Ramos (cell line): ENCODE data around the gene PRRC2A.

Source experiments
- in situ Hi-C: fragments of 300-500 bp; cut with MboI; formaldehyde crosslinking; loops from one replicate; pipeline ENCODE4 v1.14.3; 2022; ENCODE audit warnings: low sequenced_read_pairs; ENCODE audit not compliant: unreplicated experiment

PRRC2A gene

DNA sequence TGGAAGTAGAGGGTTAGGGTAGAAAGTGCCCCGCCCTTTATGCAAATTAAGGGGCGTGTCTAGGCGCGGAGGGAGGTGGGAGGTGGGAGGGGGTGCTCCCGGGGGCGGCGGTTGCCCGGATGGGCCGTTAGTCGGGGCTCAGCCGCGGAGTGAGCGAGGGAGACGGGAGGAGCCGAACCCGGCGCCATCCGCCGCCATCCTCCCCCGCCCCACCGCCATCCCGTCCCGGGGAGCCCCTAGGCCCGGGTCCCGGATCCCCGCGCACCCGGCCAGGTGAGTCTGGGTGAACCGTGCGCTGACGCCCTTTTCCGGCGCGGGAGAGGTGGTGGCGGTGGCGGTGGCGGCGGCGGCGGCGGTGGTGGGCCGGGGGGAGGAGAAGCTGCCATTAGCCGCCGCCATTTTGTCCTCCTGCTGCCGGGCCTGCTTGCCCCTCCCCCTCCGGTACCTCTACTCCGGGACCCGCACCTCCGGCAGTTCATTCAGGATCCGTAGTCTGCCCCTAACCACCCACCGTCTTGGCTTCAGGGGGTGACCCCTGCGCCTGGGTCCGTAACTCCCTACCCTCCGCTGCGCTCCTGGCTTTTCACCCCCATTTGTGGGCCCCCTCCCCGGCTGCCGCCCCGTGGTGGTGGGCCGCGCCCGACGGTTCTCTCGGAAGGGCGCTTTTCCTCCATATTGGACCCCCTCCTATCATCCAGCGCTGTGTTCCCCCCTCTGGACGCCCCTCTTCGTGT is at the start of gene PRRC2A:
Gene PRRC2A, plus strand, starts transcription at position 130 of the 734 bp plus-strand sequence. CDS start 2,075 bp downstream, outside the sequence.
- in situ Hi-C loops = no loop called here

GRCh38 chr6:31572041-31572911 is 48.2 kb upstream of the PRRC2A start, which contains the start of gene LTA:
TSS of gene LTA (plus strand) at chr6:31572289. CDS start at chr6:31572743, 454 bp downstream.
- in situ Hi-C loops = no loop called here

DNA sequence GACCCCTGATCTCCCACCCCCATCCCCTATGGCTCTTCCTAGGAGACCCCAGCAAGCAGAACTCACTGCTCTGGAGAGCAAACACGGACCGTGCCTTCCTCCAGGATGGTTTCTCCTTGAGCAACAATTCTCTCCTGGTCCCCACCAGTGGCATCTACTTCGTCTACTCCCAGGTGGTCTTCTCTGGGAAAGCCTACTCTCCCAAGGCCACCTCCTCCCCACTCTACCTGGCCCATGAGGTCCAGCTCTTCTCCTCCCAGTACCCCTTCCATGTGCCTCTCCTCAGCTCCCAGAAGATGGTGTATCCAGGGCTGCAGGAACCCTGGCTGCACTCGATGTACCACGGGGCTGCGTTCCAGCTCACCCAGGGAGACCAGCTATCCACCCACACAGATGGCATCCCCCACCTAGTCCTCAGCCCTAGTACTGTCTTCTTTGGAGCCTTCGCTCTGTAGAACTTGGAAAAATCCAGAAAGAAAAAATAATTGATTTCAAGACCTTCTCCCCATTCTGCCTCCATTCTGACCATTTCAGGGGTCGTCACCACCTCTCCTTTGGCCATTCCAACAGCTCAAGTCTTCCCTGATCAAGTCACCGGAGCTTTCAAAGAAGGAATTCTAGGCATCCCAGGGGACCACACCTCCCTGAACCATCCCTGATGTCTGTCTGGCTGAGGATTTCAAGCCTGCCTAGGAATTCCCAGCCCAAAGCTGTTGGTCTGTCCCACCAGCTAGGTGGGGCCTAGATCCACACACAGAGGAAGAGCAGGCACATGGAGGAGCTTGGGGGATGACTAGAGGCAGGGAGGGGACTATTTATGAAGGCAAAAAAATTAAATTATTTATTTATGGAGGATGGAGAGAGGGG is 47.0 kb upstream of the PRRC2A start:
- in situ Hi-C loops = no loop called here

- in situ Hi-C loops = no loop called here
These were observed 46.1 kb upstream of the PRRC2A start for GRCh38 chr6:31574106-31575061.

DNA sequence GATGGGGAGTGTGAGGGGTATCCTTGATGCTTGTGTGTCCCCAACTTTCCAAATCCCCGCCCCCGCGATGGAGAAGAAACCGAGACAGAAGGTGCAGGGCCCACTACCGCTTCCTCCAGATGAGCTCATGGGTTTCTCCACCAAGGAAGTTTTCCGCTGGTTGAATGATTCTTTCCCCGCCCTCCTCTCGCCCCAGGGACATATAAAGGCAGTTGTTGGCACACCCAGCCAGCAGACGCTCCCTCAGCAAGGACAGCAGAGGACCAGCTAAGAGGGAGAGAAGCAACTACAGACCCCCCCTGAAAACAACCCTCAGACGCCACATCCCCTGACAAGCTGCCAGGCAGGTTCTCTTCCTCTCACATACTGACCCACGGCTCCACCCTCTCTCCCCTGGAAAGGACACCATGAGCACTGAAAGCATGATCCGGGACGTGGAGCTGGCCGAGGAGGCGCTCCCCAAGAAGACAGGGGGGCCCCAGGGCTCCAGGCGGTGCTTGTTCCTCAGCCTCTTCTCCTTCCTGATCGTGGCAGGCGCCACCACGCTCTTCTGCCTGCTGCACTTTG is 45.1 kb upstream of the PRRC2A start, which contains the start of gene TNF:
Gene TNF, plus strand, starts transcription at position 231 of the 567 bp plus-strand sequence. Its CDS starts 177 bp downstream, at position 408.
- in situ Hi-C loops = no loop called here

- in situ Hi-C loops = no loop called here
These were observed 44.4 kb upstream of the PRRC2A start for GRCh38 chr6:31575952-31576685.

- in situ Hi-C loops = no loop called here
These were observed 43.5 kb upstream of the PRRC2A start for GRCh38 chr6:31576897-31577578.

- in situ Hi-C loops = no loop called here
These were observed 42.9 kb upstream of the PRRC2A start for GRCh38 chr6:31577579-31577966.

- in situ Hi-C loops = no loop called here
These were observed 42.1 kb upstream of the PRRC2A start for GRCh38 chr6:31578184-31579118.

DNA sequence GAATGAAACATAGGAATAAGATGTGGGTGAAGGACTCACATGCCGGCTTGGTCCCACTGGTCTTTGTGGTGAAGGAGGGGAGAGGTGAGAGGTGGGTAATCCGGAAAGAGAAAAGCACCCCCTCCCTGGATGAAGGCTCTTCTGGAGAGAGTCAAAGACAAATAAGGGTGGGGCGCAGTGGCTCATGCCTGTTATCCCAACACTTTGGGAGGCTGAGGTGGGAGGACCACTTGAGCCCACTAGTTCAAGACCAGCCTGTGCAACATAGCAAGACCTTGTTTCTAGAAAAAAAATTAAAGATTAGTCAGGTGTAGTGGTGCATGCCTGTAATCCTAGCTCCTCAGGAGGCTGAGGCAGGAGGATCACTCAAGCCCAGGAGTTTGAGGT is 41.4 kb upstream of the PRRC2A start:
- in situ Hi-C loops = no loop called here

DNA sequence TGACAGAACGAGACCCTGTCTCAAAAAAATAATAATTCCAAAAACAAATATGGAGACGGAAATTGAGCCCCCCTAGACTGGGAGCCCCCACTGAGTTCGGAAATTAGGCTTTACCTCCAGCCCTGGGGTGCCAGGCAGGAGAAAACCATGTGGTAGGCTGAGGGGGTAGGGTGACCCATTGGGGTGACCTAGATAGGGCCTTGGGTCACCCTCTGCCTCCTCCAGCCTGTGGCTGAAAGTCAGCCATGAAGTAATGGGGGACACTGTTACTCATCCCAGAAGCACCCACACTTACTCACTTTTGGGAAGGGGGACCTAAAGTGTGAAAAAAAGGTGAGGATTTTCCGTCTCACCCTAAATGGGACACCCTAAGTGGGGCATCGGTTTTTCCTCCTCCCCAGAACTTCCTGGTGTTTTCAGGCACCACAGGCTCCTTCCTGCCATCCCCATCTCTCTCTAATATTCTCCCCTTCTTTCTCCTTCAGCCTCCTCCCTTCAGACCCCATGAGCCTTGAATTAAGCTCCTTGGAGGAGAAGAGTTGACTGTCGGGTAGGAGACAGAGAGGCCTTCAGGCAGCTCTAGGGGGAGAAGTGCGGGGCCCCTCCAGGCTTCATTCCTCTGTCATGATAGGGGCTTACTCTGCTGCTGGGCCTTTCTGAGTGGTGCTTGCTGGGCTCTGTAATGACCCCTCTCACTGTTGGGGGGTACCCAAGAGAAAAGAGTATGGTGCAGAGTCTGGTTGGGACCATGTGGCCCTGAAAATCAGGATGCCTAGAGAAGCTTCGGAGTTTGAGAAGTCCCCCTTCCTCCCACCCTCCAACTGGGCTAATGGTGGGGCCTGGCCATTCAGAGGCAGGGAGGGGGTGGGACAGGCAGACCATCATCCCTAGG is 40.7 kb upstream of the PRRC2A start:
- in situ Hi-C loops = no loop called here

GRCh38 chr6:31580438-31580740 is 40.1 kb upstream of the PRRC2A start:
- in situ Hi-C loops = no loop called here

DNA sequence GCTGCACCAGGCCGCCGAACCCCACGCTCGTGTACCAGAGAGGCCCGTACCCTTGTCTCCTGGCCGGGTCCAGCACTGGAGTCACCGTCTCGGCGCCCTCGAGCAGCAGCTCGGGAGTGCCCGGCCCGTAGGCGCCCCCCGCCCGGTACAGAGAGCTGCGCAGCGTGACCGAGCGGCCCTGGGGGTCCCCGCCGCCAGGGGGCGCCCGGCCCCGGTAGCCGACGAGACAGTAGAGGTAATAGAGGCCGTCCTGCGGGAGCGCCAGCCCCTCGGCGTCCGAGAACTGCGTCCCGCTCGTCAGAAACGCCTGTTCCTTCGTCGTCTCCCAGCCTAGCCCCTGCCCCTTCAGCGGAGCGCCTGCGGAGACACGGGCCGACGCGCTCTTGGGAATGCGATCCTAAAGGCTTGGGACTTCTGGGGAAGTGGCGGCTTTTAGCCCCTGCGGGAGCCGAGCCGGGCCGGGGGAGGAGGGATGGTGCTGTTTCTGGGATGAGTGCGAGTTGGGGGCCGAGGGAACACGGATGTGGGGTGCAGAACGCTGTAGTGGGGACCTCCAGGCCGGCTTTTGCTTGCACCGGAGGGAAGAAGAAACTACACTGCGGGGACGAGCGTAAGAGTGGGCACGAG is 39.6 kb upstream of the PRRC2A start:
- in situ Hi-C loops = no loop called here

DNA sequence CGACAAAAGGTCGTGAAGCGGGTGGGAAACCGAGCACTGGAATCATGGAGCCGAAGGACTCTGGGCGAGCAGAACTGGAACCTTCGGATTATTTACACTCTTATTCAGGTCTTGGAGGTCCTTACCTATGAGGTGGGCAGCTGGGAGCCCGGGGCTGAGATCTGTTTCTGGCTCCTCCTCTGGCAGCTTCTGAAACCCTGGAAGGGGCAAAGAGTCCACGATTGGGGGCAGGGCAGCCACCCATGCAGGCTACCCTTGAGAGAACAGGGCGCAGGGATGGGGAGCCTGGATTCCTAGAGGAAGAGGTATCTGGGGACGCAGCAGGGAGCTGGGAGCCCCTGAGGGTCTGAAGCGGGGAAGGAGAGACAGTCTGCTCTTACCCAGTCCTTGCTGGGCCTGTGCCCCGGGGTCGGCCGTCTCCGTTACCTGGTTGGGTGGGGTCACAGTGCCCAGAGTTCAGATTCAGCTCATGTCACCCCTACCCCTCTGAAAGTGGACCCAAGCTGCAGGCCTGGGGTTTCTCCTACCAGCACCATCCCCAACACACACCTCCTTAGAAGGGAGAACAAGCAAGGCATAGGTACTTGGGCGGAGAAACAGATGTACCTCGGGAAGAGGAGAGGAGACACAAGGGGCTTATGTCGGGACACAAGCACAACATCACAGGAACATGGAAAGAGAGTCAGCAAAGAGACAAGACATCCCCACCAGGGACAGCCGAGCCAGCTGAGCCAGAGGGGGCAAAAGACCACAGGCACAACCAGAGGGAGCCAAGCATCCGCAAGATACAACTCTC is 38.9 kb upstream of the PRRC2A start:
- in situ Hi-C loops = no loop called here

DNA sequence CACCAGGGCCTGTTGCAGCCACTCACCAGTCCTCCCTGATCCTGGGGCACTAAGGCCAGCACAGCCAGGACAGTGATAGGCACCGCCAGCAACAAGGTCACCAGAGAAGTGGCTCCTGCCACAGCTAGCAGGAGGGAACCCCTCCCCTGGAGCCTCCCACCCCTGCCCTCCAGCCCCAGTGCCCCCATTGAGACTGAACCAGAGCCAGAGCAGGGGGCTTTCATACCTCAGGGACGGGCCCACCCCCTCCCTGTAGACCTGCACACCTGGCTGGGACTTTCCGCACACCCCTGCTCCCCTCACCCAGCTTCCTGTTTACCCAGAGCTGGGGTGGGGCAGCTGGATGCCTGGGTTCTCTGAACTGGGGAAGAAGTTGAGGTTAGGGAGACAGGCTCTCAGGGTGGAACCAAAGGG is 38.3 kb upstream of the PRRC2A start, which contains the start of gene LTB:
Gene LTB, minus strand, starts transcription at position 195 of the 414 bp plus-strand sequence. Its CDS starts 7 bp downstream, at position 188.
- in situ Hi-C loops = no loop called here
